ENCODE data around the gene THSD4. TPM values are rescaled to one million over a fixed set of nuclear protein-coding genes. Genes with fewer than 3 reads are reported as not detected.

The THSD4 gene
- polyA plus RNA-seq, 1 donor from 2014 or later = 0.46 TPM

GRCh38 chr15:71657141-71657540, 541.9 kb downstream of the THSD4 start:
- Histone ChIP-seq H3K9me2 (ENCODE audit: insufficient read depth, low read length) (no peaks in the 10 kb centered on the region), H3K4me3 (ENCODE audit: low read length) (no peak overlapping the region), H3K36me3 (ENCODE audit: insufficient read depth, low read length) (no peaks in the 10 kb centered on the region), H2AFZ (ENCODE audit: low read depth, low read length) (no peak overlapping the region), H3F3A (ENCODE audit: insufficient read depth, low read length, poor library complexity, severe bottlenecking) (no peaks in the 10 kb centered on the region), H4K20me1 (ENCODE audit: insufficient read depth) (no peaks in the 10 kb centered on the region), H3K9me3 (ENCODE audit: low read length) (no peaks in the 10 kb centered on the region), H3K27me3 (ENCODE audit: insufficient read depth, low read depth, low read length) (no peaks in the 10 kb centered on the region), H3K9ac (ENCODE audit: low read length) (no peak overlapping the region), H3K4me2 (ENCODE audit: low read length) (no peak overlapping the region), H3K27ac (ENCODE audit: low read length) (no peak overlapping the region), H3K79me2 (replicated peaks; ENCODE audit: insufficient read depth, low read length) (no peaks in the 10 kb centered on the region)
- TF ChIP-seq POLR2AphosphoS5 (IDR thresholded peaks at IDR 0.05) (no peak), RAD21 (conservative IDR thresholded peaks at IDR 0.05) (no peak), REST (IDR thresholded peaks at IDR 0.05; ENCODE audit: borderline replicate concordance) (no peak), MXI1 (conservative IDR thresholded peaks at IDR 0.05; ENCODE audit: poor library complexity, severe bottlenecking) (no peak), CTCF (IDR thresholded peaks at IDR 0.05; ENCODE audit: poor library complexity, severe bottlenecking) (no peak), EP300 (conservative IDR thresholded peaks at IDR 0.05; ENCODE audit: poor library complexity, severe bottlenecking) (no peak), SMC3 (conservative IDR thresholded peaks at IDR 0.05; ENCODE audit: poor library complexity) (no peak), TAF1 (IDR thresholded peaks at IDR 0.05; ENCODE audit: low read depth) (no peak), EZH2 (IDR thresholded peaks at IDR 0.05; ENCODE audit: borderline replicate concordance, insufficient read depth, low read length, poor library complexity, severe bottlenecking) (no peak)

GRCh38 chr15:71658036-71658435, 542.8 kb downstream of the THSD4 start:
- no peak overlapping the region for H3K27ac ChIP-seq (ENCODE audit: low read length)
- H3K4me2 ChIP-seq (ENCODE audit: low read length) = no peak overlapping the region
- H3F3A ChIP-seq (ENCODE audit: insufficient read depth, low read length, poor library complexity, severe bottlenecking) = no peaks in the 10 kb centered on the region
- H4K20me1 ChIP-seq (ENCODE audit: insufficient read depth) = no peaks in the 10 kb centered on the region
- no peaks in the 10 kb centered on the region for H3K27me3 ChIP-seq (ENCODE audit: insufficient read depth, low read depth, low read length)
- no peaks in the 10 kb centered on the region for H3K9me3 ChIP-seq (ENCODE audit: low read length)
- H3K4me3 ChIP-seq (ENCODE audit: low read length) = no peak overlapping the region
- no peak overlapping the region for H3K9ac ChIP-seq (ENCODE audit: low read length)
- H3K79me2 ChIP-seq (replicated peaks; ENCODE audit: insufficient read depth, low read length) = no peaks in the 10 kb centered on the region
- TF ChIP-seq REST (IDR thresholded peaks at IDR 0.05; ENCODE audit: borderline replicate concordance) = no peak
- no peak for TF ChIP-seq POLR2AphosphoS5 (IDR thresholded peaks at IDR 0.05)
- TF ChIP-seq MXI1 (conservative IDR thresholded peaks at IDR 0.05; ENCODE audit: poor library complexity, severe bottlenecking) = no peak
- no peak for TF ChIP-seq RAD21 (conservative IDR thresholded peaks at IDR 0.05)
- no peak for TF ChIP-seq CTCF (IDR thresholded peaks at IDR 0.05; ENCODE audit: poor library complexity, severe bottlenecking)
- TF ChIP-seq TAF1 (IDR thresholded peaks at IDR 0.05; ENCODE audit: low read depth) = no peak
- no peak for TF ChIP-seq EZH2 (IDR thresholded peaks at IDR 0.05; ENCODE audit: borderline replicate concordance, insufficient read depth, low read length, poor library complexity, severe bottlenecking)
- no peak for TF ChIP-seq SMC3 (conservative IDR thresholded peaks at IDR 0.05; ENCODE audit: poor library complexity)
- TF ChIP-seq EP300 (conservative IDR thresholded peaks at IDR 0.05; ENCODE audit: poor library complexity, severe bottlenecking) = no peak
- no peaks in the 10 kb centered on the region for H3K36me3 ChIP-seq (ENCODE audit: insufficient read depth, low read length)
- no peaks in the 10 kb centered on the region for H3K9me2 ChIP-seq (ENCODE audit: insufficient read depth, low read length)
- no peak overlapping the region for H2AFZ ChIP-seq (ENCODE audit: low read depth, low read length)

Data from neural cell (in vitro differentiated cells).